Keratinocyte (primary cell): ENCODE measurements around the gene SZT2. TPM values are rescaled to one million over a fixed set of nuclear protein-coding genes. Genes with fewer than 3 reads are reported as not detected.

Experiments used
- DNase-seq: peaks from one replicate; pipeline ENCODE4 v3.0.0-alpha.2; 2011; ENCODE audit warnings: low read depth, missing footprints, low spot score
- FAIRE-seq: peaks from 2 replicates; lab custom pipeline; 2011; peaks lifted over from hg19 to GRCh38; lab: Jason Lieb, UNC
- H2AFZ ChIP-seq: 2 replicates; pipeline ENCODE4 v1.6.0; 2012; ENCODE audit warnings: low read length, control low read depth, inconsistent platforms; ENCODE audit not compliant: control insufficient read depth
- H3K27ac ChIP-seq: 2 replicates; pipeline ENCODE4 v1.5.1; 2011; ENCODE audit warnings: low read length; ENCODE audit not compliant: control insufficient read depth, insufficient read depth
- H3K27me3 ChIP-seq: 3 replicates; pipeline ENCODE4 v1.6.0; 2011; ENCODE audit warnings: low read length; ENCODE audit not compliant: control insufficient read depth, insufficient read depth; ENCODE audit errors: extremely low read depth
- H3K36me3 ChIP-seq, 2 experiments: 2 replicates in 1 of 2; 3 replicates in 1 of 2; pipeline ENCODE4 v1.5.1; 2011; ENCODE audit warnings: low read length in 2 of 2, mild to moderate bottlenecking in 1 of 2; ENCODE audit not compliant: control insufficient read depth in 2 of 2, insufficient read depth in 2 of 2; ENCODE audit errors: extremely low read depth in 1 of 2
- H3K4me1 ChIP-seq: 3 replicates; pipeline ENCODE4 v1.5.1; 2011; ENCODE audit warnings: low read length; ENCODE audit not compliant: control insufficient read depth, insufficient read depth; ENCODE audit errors: extremely low read depth
- H3K4me2 ChIP-seq: 3 replicates; pipeline ENCODE4 v1.6.0; 2011; ENCODE audit warnings: low read depth, low read length; ENCODE audit not compliant: control insufficient read depth, insufficient read depth; ENCODE audit errors: extremely low read depth
- H3K4me3 ChIP-seq, 3 experiments: fragments of 200-600 bp in 1 of 3; sonication (generic) in 1 of 3; 2 replicates in 2 of 3; 3 replicates in 1 of 3; pipeline ENCODE4 v1.5.1; 2011 to 2016; ENCODE audit warnings: low read length in 3 of 3, mild to moderate bottlenecking in 3 of 3, control low read depth in 2 of 3, inconsistent platforms in 1 of 3, low read depth in 1 of 3, mixed read lengths in 1 of 3, mixed run types in 1 of 3, moderate library complexity in 1 of 3; ENCODE audit not compliant: control insufficient read depth in 2 of 3, insufficient read depth in 2 of 3; ENCODE audit errors: extremely low read depth in 1 of 3
- H3K79me2 ChIP-seq: 2 replicates; pipeline ENCODE4 v1.6.0; 2012; ENCODE audit warnings: low read length; ENCODE audit not compliant: control insufficient read depth, insufficient read depth
- H3K9ac ChIP-seq: 3 replicates; pipeline ENCODE4 v1.6.0; 2011; ENCODE audit warnings: low read length; ENCODE audit not compliant: control insufficient read depth, insufficient read depth; ENCODE audit errors: extremely low read depth
- H3K9me1 ChIP-seq: 3 replicates; pipeline ENCODE4 v1.6.0; 2011; ENCODE audit warnings: low read length; ENCODE audit not compliant: control insufficient read depth, insufficient read depth; ENCODE audit errors: extremely low read depth
- H3K9me3 ChIP-seq: 2 replicates; pipeline ENCODE4 v1.5.1; 2012; ENCODE audit warnings: low read depth, low read length; ENCODE audit not compliant: control insufficient read depth
- H4K20me1 ChIP-seq: 3 replicates; pipeline ENCODE4 v1.6.0; 2011; ENCODE audit warnings: low read length; ENCODE audit not compliant: control insufficient read depth, insufficient read depth; ENCODE audit errors: extremely low read depth
- EZH2 ChIP-seq: IDR thresholded peaks from one replicate; pipeline ENCODE4 v1.6.1; 2012; ENCODE audit warnings: inconsistent platforms, mild to moderate bottlenecking, low read length, moderate library complexity
- dilution Hi-C: fragments of 300-500 bp; cut with MboI; formaldehyde crosslinking; loops from one replicate; pipeline ENCODE4 v1.7.0; 2020; ENCODE audit warnings: low sequenced_read_pairs; ENCODE audit not compliant: extremely low pct_ligation_motif_present
- polyA plus RNA-seq, 5 experiments: library from polyadenylated mRNA; depleted of rRNA in 3 of 5; stranded (reverse) in 3 of 5; stranded (forward) in 1 of 5; unstranded in 1 of 5; fragments of >200 nt; gene quantifications; 1 replicate in 1 of 5; 2 replicates in 3 of 5; 3 replicates in 1 of 5; pipeline versions ENCODE4 v1.2.1 to v1.2.3, GENCODE V29; 2011 to 2012; ENCODE audit warnings: missing spikeins in 2 of 5, low read depth in 1 of 5, low replicate concordance in 1 of 5
- TF ChIP-seq, protein P1 (sequence below), 3 experiments: IDR thresholded peaks in 1 of 3; conservative IDR thresholded peaks in 1 of 3; optimal IDR thresholded peaks in 1 of 3; 2 replicates in 2 of 3; 3 replicates in 1 of 3; pipeline versions ENCODE3 to v1.5.1; 2011; ENCODE audit warnings: low read length in 3 of 3, mild to moderate bottlenecking in 3 of 3, moderate library complexity in 2 of 3, control low read depth in 1 of 3, inconsistent platforms in 1 of 3; ENCODE audit not compliant: insufficient read depth in 2 of 3; ENCODE audit errors: extremely low read depth in 1 of 3

Gene SZT2
- polyA plus RNA-seq, 1 donor (not counting 4 experiments of a cell fraction or from before 2014, with no cell fraction given), result 6.1 TPM

DNA sequence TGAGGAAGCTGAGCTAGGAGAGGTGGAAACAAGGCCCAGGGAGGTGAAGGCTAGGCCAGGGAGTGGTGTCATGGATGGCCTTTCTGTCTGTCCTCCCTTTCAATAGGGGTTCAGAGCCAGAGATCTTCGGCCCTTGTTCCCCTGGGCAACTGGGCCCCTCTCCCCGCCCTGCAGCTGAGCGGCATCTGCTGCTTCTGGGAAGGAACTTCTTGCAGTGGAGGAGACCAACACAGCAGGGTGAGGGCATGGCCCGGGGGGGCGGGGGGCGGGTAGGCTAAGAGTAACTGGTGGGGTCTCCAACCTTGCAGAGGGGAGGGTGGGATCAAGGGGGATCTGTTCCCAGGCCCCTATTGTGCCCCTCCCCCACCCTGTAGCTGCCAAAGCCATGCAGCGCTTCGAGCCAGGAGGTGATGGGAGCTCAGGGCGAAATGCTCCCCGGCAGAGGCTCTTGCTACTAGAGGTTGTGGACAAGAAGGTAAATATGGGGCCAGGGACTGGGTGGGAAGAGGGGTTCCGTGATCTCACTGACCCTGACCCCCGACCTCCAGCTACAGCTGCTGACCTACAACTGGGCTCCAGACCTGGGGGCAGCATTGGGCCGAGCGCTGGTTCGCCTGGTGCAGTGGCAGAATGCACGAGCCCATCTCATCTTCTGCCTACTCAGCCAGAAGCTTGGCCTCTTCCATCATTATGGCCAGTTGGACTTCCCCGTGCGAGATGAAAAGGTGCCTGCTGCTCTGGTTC lies 52.4 kb downstream of the SZT2 start:
- DNase-seq, result no peak
- H3K9me3 ChIP-seq, result no peaks in the 10 kb centered on the region
- no peaks in the 10 kb centered on the region for H3K27me3 ChIP-seq
- no peaks in the 10 kb centered on the region for H3K79me2 ChIP-seq
- TF ChIP-seq EZH2, result no peak
- TF ChIP-seq, protein P1, sequence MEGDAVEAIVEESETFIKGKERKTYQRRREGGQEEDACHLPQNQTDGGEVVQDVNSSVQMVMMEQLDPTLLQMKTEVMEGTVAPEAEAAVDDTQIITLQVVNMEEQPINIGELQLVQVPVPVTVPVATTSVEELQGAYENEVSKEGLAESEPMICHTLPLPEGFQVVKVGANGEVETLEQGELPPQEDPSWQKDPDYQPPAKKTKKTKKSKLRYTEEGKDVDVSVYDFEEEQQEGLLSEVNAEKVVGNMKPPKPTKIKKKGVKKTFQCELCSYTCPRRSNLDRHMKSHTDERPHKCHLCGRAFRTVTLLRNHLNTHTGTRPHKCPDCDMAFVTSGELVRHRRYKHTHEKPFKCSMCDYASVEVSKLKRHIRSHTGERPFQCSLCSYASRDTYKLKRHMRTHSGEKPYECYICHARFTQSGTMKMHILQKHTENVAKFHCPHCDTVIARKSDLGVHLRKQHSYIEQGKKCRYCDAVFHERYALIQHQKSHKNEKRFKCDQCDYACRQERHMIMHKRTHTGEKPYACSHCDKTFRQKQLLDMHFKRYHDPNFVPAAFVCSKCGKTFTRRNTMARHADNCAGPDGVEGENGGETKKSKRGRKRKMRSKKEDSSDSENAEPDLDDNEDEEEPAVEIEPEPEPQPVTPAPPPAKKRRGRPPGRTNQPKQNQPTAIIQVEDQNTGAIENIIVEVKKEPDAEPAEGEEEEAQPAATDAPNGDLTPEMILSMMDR (optimal IDR thresholded peaks at IDR 0.05 in 1 of 3, IDR thresholded peaks at IDR 0.05 in 1 of 3, conservative IDR thresholded peaks at IDR 0.05 in 1 of 3; ENCODE audit: extremely low read depth in 1 of 3, insufficient read depth in 2 of 3, low read length in 3 of 3), result no peak
- H3K9me1 ChIP-seq, result peaks cover 3% of the 10 kb centered on the region
- no peak for FAIRE-seq
- H3K4me3 ChIP-seq, result no peak overlapping the region
- no peak overlapping the region for H3K4me2 ChIP-seq
- no peak overlapping the region for H3K9ac ChIP-seq
- no peak overlapping the region for H2AFZ ChIP-seq
- dilution Hi-C loops, result no loop called here
- H4K20me1 ChIP-seq, result no peaks in the 10 kb centered on the region
- H3K27ac ChIP-seq, result no peak overlapping the region
- H3K4me1 ChIP-seq, result no peaks in the 10 kb centered on the region
- H3K36me3 ChIP-seq, result peaks cover 44 to 53% of the 10 kb centered on the region in 2 experiments

DNA sequence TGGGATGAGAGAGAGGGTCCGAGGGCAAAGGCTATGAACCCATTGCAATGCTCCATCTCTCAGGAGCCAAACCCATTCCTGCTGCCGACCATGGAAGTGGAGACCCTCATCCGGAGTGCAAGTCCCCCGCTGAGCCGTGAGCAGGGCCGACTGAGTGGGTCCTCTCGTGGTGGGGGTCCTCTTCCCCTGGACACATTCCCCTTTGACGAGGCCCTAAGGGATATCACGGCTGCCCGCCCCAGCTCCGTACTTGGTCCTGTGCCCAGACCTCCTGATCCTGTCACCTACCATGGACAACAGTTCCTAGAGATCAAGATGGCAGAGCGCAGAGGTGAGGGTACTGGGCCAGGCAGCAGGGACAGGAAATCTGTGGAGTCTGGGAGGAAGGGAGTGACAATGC lies 53.1 kb downstream of the SZT2 start:
- Histone ChIP-seq H3K9me1 (peaks cover 3% of the 10 kb centered on the region), H4K20me1 (no peaks in the 10 kb centered on the region), H3K9ac (no peak overlapping the region), H3K4me1 (no peaks in the 10 kb centered on the region), H2AFZ (no peak overlapping the region), H3K27ac (no peak overlapping the region), H3K4me2 (no peak overlapping the region), H3K4me3 (no peak overlapping the region), H3K27me3 (no peaks in the 10 kb centered on the region), H3K9me3 (no peaks in the 10 kb centered on the region), H3K79me2 (no peaks in the 10 kb centered on the region), H3K36me3 (peaks cover 49 to 54% of the 10 kb centered on the region in 2 experiments)
- FAIRE-seq (no peak), DNase-seq (no peak)
- TF ChIP-seq, protein P1 (optimal IDR thresholded peaks at IDR 0.05 in 1 of 3, IDR thresholded peaks at IDR 0.05 in 1 of 3, conservative IDR thresholded peaks at IDR 0.05 in 1 of 3; ENCODE audit: extremely low read depth in 1 of 3, insufficient read depth in 2 of 3, low read length in 3 of 3), result no peak
- no peak for TF ChIP-seq EZH2
- dilution Hi-C loops, result no loop called here
